Vagina (tissue), 2 donors: ENCODE results near the gene CD1C.

Source experiments
- POLR2A ChIP-seq, 2 donors: fragments of 450-650 bp; IDR thresholded peaks; one replicate each; pipeline ENCODE4 v1.6.1; 2017; ENCODE audit warnings: antibody characterized with exemption in 2 of 2, mild to moderate bottlenecking in 2 of 2, moderate library complexity in 2 of 2
- POLR2AphosphoS5 ChIP-seq, 2 donors: sonication (generic); formaldehyde crosslinking; IDR thresholded peaks; one replicate each; pipeline ENCODE4 v1.9.0; 2017; ENCODE audit warnings: antibody characterized with exemption in 2 of 2, mild to moderate bottlenecking in 2 of 2, low read depth in 1 of 2; ENCODE audit not compliant: insufficient read depth in 1 of 2
- TF ChIP-seq, protein P1 (sequence below), 3 experiments: fragments of 450-650 bp in 2 of 3; fragments of 200-600 bp in 1 of 3; sonication (generic) in 1 of 3; IDR thresholded peaks; one replicate each; pipeline ENCODE4 v1.5.1; 2017 to 2019; ENCODE audit warnings: antibody characterized with exemption in 3 of 3, mild to moderate bottlenecking in 2 of 3, moderate library complexity in 2 of 3

DNA sequence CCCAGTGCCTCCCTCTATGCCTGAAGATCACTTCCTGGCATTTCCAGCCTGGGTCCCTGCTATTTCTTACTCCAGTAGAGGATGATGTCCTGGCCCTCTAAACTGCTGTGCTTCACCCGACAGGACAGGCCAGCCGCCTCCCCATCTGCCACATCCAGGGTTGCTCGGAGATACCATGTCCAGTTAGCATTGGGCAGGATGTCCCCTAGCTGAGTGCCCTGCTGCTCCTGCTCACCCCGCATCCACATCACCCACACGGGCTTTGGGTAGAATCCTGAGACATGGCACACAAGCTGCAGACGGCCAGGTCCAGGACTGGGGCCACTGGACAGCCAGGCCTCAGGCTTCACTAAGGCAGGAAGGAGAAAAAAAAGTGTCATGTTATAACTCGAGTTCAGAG is 39.6 kb downstream of the CD1C start:
- TF ChIP-seq, protein P1, sequence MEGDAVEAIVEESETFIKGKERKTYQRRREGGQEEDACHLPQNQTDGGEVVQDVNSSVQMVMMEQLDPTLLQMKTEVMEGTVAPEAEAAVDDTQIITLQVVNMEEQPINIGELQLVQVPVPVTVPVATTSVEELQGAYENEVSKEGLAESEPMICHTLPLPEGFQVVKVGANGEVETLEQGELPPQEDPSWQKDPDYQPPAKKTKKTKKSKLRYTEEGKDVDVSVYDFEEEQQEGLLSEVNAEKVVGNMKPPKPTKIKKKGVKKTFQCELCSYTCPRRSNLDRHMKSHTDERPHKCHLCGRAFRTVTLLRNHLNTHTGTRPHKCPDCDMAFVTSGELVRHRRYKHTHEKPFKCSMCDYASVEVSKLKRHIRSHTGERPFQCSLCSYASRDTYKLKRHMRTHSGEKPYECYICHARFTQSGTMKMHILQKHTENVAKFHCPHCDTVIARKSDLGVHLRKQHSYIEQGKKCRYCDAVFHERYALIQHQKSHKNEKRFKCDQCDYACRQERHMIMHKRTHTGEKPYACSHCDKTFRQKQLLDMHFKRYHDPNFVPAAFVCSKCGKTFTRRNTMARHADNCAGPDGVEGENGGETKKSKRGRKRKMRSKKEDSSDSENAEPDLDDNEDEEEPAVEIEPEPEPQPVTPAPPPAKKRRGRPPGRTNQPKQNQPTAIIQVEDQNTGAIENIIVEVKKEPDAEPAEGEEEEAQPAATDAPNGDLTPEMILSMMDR (IDR thresholded peaks at IDR 0.05) = no peak
- TF ChIP-seq POLR2A (IDR thresholded peaks at IDR 0.05) (no peak), POLR2AphosphoS5 (IDR thresholded peaks at IDR 0.05; ENCODE audit: insufficient read depth in 1 of 2, low read depth in 1 of 2) (no peak)
